H9 (cell line): Measurements from ENCODE around the gene ACOX3. TPM values are rescaled to one million over a fixed set of nuclear protein-coding genes. Genes with fewer than 3 reads are reported as not detected.

ENCODE experiments used
- DNase-seq: peaks from one replicate; pipeline ENCODE4 v3.0.0-alpha.2; 2017
- H2AFZ ChIP-seq: one replicate; pipeline ENCODE4 v1.6.1; 2013; ENCODE audit warnings: mild to moderate bottlenecking, low read length, control low read depth, moderate library complexity
- H2AK5ac ChIP-seq: 2 replicates; pipeline ENCODE4 v1.6.1; 2013; ENCODE audit warnings: low read length, control low read depth, mixed read lengths; ENCODE audit not compliant: insufficient read length
- H2BK120ac ChIP-seq: one replicate; pipeline ENCODE4 v1.6.1; 2013; ENCODE audit warnings: low read depth, mild to moderate bottlenecking, low read length, control low read depth, inconsistent platforms; ENCODE audit not compliant: poor library complexity, severe bottlenecking
- H2BK12ac ChIP-seq: 2 replicates; pipeline ENCODE4 v1.6.1; 2013; ENCODE audit warnings: low read length, control low read depth, mixed read lengths, low read depth; ENCODE audit not compliant: insufficient read length
- H2BK15ac ChIP-seq: 2 replicates; pipeline ENCODE4 v1.6.1; 2013; ENCODE audit warnings: low read depth, low read length, control low read depth
- H2BK20ac ChIP-seq: one replicate; pipeline ENCODE4 v1.6.1; 2013; ENCODE audit warnings: low read depth, mild to moderate bottlenecking, low read length, control low read depth, inconsistent platforms; ENCODE audit not compliant: poor library complexity, severe bottlenecking
- H2BK5ac ChIP-seq: 2 replicates; pipeline ENCODE4 v1.6.1; 2013; ENCODE audit warnings: low read length, control low read depth, mixed read lengths; ENCODE audit not compliant: insufficient read length
- H3K14ac ChIP-seq: 2 replicates; pipeline ENCODE4 v1.6.1; 2013; ENCODE audit warnings: low read length, control low read depth; ENCODE audit not compliant: insufficient read depth
- H3K18ac ChIP-seq: 2 replicates; pipeline ENCODE4 v1.6.1; 2013; ENCODE audit warnings: low read depth, mild to moderate bottlenecking, mixed read lengths, low read length, control low read depth; ENCODE audit not compliant: insufficient read length
- H3K23ac ChIP-seq: 2 replicates; pipeline ENCODE4 v1.6.1; 2013; ENCODE audit warnings: low read length, control low read depth, mixed read lengths, low read depth; ENCODE audit not compliant: insufficient read length
- H3K23me2 ChIP-seq: 2 replicates; pipeline ENCODE4 v1.6.1; 2013; ENCODE audit warnings: low read depth, mild to moderate bottlenecking, mixed read lengths, low read length, control low read depth; ENCODE audit not compliant: insufficient read length, poor library complexity, severe bottlenecking
- H3K27ac ChIP-seq: 2 replicates; pipeline ENCODE4 v1.5.1; 2013; ENCODE audit warnings: low read length, control low read depth, mixed read lengths, low read depth; ENCODE audit not compliant: insufficient read length
- H3K27me3 ChIP-seq: 2 replicates; pipeline ENCODE4 v1.6.1; 2013; ENCODE audit warnings: low read length, control low read depth, inconsistent platforms; ENCODE audit not compliant: insufficient read depth
- H3K4ac ChIP-seq: 2 replicates; pipeline ENCODE4 v1.6.1; 2013; ENCODE audit warnings: low read depth, mild to moderate bottlenecking, control low read depth, inconsistent platforms, low read length, moderate library complexity
- H3K4me1 ChIP-seq: 2 replicates; pipeline ENCODE4 v1.6.1; 2013; ENCODE audit warnings: low read length, control low read depth, inconsistent platforms; ENCODE audit not compliant: insufficient read depth
- H3K4me2 ChIP-seq: 2 replicates; pipeline ENCODE4 v1.6.1; 2013; ENCODE audit warnings: low read length, control low read depth, mixed read lengths; ENCODE audit not compliant: insufficient read length, insufficient read depth
- H3K56ac ChIP-seq: 2 replicates; pipeline ENCODE4 v1.6.1; 2013; ENCODE audit warnings: low read depth, mild to moderate bottlenecking, mixed read lengths, low read length, control low read depth; ENCODE audit not compliant: insufficient read length
- H3K79me1 ChIP-seq: 2 replicates; pipeline ENCODE4 v1.6.1; 2013; ENCODE audit warnings: low read depth, mild to moderate bottlenecking, moderate library complexity, low read length, control low read depth, inconsistent platforms; ENCODE audit not compliant: insufficient read depth, poor library complexity, severe bottlenecking
- H3K79me2 ChIP-seq: 2 replicates; pipeline ENCODE4 v1.6.1; 2013; ENCODE audit warnings: low read length, control low read depth, inconsistent platforms; ENCODE audit not compliant: insufficient read depth
- H3K9ac ChIP-seq: 2 replicates; pipeline ENCODE4 v1.6.1; 2013; ENCODE audit warnings: low read length, control low read depth, mixed read lengths; ENCODE audit not compliant: insufficient read length; ENCODE audit errors: extremely low read depth
- H3K9me3 ChIP-seq: one replicate; pipeline ENCODE4 v1.6.1; 2013; ENCODE audit warnings: low read depth, low read length, inconsistent platforms; ENCODE audit not compliant: control insufficient read depth
- H3T11ph ChIP-seq: one replicate; pipeline ENCODE4 v1.6.1; 2013; ENCODE audit warnings: mild to moderate bottlenecking, low read length, control low read depth, inconsistent platforms
- H4K20me1 ChIP-seq: one replicate; pipeline ENCODE4 v1.6.1; 2013; ENCODE audit not compliant: control insufficient read depth, insufficient read length, insufficient read depth
- H4K5ac ChIP-seq: 2 replicates; pipeline ENCODE4 v1.6.1; 2013; ENCODE audit warnings: low read depth, mild to moderate bottlenecking, mixed read lengths, low read length, control low read depth; ENCODE audit not compliant: insufficient read length
- H4K8ac ChIP-seq: replicated peaks from 2 replicates; pipeline ENCODE4 v1.6.1; 2013; ENCODE audit warnings: low read length, control low read depth, mixed read lengths, low read depth; ENCODE audit not compliant: insufficient read length
- H4K91ac ChIP-seq: 2 replicates; pipeline ENCODE4 v1.6.1; 2013; ENCODE audit warnings: low read depth, mild to moderate bottlenecking, moderate library complexity, mixed read lengths, low read length, control low read depth; ENCODE audit not compliant: insufficient read length
- H3K27ac Mint-ChIP-seq, 3 experiments: 2 replicates in 2 of 3; 3 replicates in 1 of 3; pipeline ENCODE4 v1.8.0; 2020 to 2021; ENCODE audit warnings: mixed read lengths in 3 of 3, mild to moderate bottlenecking in 1 of 3, moderate library complexity in 1 of 3
- H3K27me3 Mint-ChIP-seq: 2 replicates; pipeline ENCODE4 v1.8.0; 2021; ENCODE audit warnings: low read depth, mild to moderate bottlenecking, moderate library complexity, mixed read lengths
- H3K36me3 Mint-ChIP-seq, 3 experiments: 2 replicates in 2 of 3; 3 replicates in 1 of 3; pipeline ENCODE4 v1.8.0; 2020 to 2021; ENCODE audit warnings: low read depth in 3 of 3, mixed read lengths in 3 of 3; ENCODE audit not compliant: insufficient read depth in 1 of 3
- H3K4me1 Mint-ChIP-seq, 2 experiments: 2 replicates each; pipeline ENCODE4 v1.8.0; 2020; ENCODE audit warnings: mixed read lengths in 2 of 2
- H3K4me3 Mint-ChIP-seq, 2 experiments: 2 replicates in 1 of 2; 3 replicates in 1 of 2; pipeline ENCODE4 v1.8.0; 2020 to 2021; ENCODE audit warnings: mild to moderate bottlenecking in 2 of 2, mixed read lengths in 2 of 2, moderate library complexity in 1 of 2
- H3K9me3 Mint-ChIP-seq, 2 experiments: 2 replicates in 1 of 2; 3 replicates in 1 of 2; pipeline ENCODE4 v1.8.0; 2020; ENCODE audit warnings: mild to moderate bottlenecking in 2 of 2, mixed read lengths in 2 of 2, moderate library complexity in 1 of 2
- WGBS: extraction: QIAGEN DNeasy Blood & Tissue Kit; methylation state at CpG from one replicate; pipeline ENCODE4 v1.1.7; 2013; ENCODE audit warnings: missing lambda C conversion rate, low lambda C conversion rate, mixed read lengths; ENCODE audit not compliant: insufficient read length; ENCODE audit errors: extremely low coverage; 5-methylcytosine and 5-hydroxymethylcytosine counted together
- total RNA-seq: library from RNA; stranded (reverse); gene quantifications from 2 replicates; pipeline ENCODE4 v1.2.1, GENCODE V29; 2021
- TF ChIP-seq, protein P1 (sequence below): fragments of 200-600 bp; sonication (generic); conservative IDR thresholded peaks from 3 replicates; pipeline ENCODE4 v1.8.0; 2021; ENCODE audit warnings: antibody characterized with exemption, mild to moderate bottlenecking

Gene ACOX3
- total RNA-seq, 1 experiment from 2014 or later, result 13.8 TPM

DNA sequence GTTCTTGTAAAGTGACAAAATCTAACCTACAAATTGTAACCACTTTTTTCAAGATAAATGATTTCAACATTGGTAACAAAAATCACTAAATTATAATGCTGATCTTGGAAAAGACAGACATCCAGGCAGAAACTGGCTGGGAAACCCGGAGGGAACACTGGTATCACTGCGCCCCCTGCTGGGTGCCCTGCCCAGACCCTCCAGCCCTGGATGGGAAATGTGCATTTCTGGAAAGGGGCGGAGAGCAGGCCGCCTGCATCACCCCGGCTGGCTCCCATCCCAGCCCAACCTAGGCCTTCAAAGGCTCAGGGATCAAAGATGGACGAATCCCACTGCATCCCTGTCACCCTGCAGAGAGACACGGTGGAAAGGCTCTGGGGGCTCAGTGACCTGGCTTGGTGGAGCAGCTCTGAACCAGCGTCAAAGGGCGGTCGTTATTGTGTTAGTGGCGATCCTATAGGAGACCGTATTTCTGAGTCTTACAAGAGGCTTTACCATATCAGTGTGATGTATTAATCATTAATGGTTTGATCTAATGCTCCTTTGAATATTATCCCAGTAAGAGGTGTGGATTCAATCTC is 37.3 kb downstream of the ACOX3 start:
- H3K36me3 Mint-ChIP-seq, result peaks cover 25 to 30% (median 26%) of the 10 kb centered on the region in 3 experiments
- H3K4ac ChIP-seq, result no peak overlapping the region
- no peak overlapping the region for H3K14ac ChIP-seq
- H3K27me3 ChIP-seq, result no peaks in the 10 kb centered on the region
- H2AFZ ChIP-seq, result no peak overlapping the region
- peak; percentile 77 for DNase-seq
- no peaks in the 10 kb centered on the region for H3K23me2 ChIP-seq
- H3T11ph ChIP-seq, result no peak overlapping the region
- H3K23ac ChIP-seq, result no peak overlapping the region
- H3K27ac Mint-ChIP-seq, result no peak overlapping the region
- no peak overlapping the region for H2BK5ac ChIP-seq
- peaks cover 13 to 17% of the 10 kb centered on the region in 2 experiments for H3K9me3 Mint-ChIP-seq
- no peak overlapping the region for H2BK15ac ChIP-seq
- no peaks in the 10 kb centered on the region for H3K4me1 ChIP-seq
- no peak overlapping the region for H4K5ac ChIP-seq
- no peak overlapping the region for H4K8ac ChIP-seq
- peaks cover 3 to 9% of the 10 kb centered on the region in 2 experiments for H3K4me1 Mint-ChIP-seq
- H2BK12ac ChIP-seq, result no peak overlapping the region
- H3K4me2 ChIP-seq, result no peak overlapping the region
- no peak overlapping the region for H3K9ac ChIP-seq
- H3K27ac ChIP-seq, result no peak overlapping the region
- H4K20me1 ChIP-seq, result no peaks in the 10 kb centered on the region
- H3K56ac ChIP-seq, result no peak overlapping the region
- H3K18ac ChIP-seq, result no peak overlapping the region
- no peak overlapping the region for H3K4me3 Mint-ChIP-seq
- H2BK120ac ChIP-seq, result no peak overlapping the region
- H3K79me1 ChIP-seq, result no peaks in the 10 kb centered on the region
- H2BK20ac ChIP-seq, result no peak overlapping the region
- H3K9me3 ChIP-seq, result no peaks in the 10 kb centered on the region
- TF ChIP-seq, protein P1, sequence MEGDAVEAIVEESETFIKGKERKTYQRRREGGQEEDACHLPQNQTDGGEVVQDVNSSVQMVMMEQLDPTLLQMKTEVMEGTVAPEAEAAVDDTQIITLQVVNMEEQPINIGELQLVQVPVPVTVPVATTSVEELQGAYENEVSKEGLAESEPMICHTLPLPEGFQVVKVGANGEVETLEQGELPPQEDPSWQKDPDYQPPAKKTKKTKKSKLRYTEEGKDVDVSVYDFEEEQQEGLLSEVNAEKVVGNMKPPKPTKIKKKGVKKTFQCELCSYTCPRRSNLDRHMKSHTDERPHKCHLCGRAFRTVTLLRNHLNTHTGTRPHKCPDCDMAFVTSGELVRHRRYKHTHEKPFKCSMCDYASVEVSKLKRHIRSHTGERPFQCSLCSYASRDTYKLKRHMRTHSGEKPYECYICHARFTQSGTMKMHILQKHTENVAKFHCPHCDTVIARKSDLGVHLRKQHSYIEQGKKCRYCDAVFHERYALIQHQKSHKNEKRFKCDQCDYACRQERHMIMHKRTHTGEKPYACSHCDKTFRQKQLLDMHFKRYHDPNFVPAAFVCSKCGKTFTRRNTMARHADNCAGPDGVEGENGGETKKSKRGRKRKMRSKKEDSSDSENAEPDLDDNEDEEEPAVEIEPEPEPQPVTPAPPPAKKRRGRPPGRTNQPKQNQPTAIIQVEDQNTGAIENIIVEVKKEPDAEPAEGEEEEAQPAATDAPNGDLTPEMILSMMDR, result peak; percentile 98
- H2AK5ac ChIP-seq, result no peak overlapping the region
- H4K91ac ChIP-seq, result no peak overlapping the region
- no CpG with 5 or more reads among the region's 12 CpGs for WGBS
- peaks cover 3% of the 10 kb centered on the region for H3K27me3 Mint-ChIP-seq
- H3K79me2 ChIP-seq, result no peaks in the 10 kb centered on the region
